ENCODE measurements around the gene CACNA1S.
A peak's percentile ranks its signal among the peaks of the same experiment; 100 is the strongest.

The CACNA1S gene

DNA sequence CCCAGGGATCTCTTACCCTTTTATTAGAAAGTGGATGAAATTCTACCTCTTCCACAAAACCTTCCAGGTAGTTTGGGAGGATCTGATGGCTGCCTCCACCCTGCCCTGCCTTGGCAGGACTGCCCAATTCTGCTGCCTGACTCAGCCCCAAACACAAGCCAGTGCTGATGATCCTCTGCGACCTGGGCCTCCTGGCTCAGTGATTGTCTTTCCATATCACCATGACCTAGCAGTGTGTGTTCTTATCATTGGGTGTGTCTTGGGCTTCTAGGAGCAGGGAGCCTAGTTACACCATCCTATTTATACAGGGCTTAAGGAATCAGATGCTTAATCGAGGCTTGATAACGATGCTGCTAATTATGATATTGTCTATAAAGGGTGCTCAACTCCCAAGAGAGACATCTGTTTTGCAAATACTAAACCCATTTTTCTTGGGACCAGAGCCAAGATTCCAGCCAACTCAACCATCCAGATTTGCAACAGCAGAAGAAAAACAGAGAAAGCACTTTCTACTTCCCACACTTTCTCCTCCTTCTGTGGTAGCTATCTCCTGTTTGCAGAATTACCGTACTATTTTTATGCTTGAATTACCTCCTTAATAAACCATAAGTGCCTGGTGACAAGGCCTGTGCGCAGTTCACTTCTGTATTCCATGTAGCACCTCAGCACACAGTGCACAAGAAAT, 52.2 kb downstream of the CACNA1S start:
- no peak for DNase-seq

DNA sequence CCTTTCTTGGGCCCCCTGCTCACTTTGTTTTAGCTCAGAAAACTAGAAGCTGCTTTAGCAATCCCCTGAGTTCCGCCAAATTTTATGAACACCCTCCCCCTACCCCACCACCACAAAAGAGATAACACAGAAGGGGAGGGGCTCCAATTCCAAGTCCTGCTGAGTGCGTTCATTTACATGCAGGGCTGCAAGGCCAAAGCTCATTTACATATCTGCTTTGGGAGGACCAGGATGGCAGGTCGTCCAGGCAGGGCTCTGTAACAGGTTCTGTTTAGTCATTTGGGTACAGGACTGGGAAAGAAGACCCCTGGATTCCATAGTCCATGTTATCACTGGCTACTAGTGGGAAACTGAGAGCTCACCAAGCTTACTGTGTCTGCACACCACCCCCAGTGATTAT, 52.8 kb downstream of the CACNA1S start:
- no peak for DNase-seq

DNA sequence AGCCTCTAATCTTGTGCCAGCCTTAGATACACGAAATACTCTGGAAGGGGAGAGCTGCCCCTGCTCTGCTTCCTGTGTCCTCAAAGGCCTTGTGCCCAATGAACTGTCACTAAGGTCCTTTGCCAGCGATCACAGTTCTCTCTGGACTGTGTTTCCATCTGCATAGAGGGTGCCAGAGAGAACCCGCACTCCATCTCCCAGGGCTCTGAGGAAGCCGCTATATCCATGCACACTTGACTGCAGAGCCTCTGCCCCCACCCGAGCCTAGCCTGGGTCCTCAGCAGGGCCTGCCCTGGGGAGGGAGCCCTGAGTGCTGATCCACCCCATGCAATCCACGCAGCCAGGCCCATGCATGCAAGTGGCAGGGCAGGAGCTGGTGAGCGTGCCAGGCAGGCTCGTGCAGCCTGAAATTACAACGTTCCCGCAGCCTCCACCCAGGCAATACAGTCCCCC, 58.1 kb downstream of the CACNA1S start:
- DNase-seq: no peak

DNA sequence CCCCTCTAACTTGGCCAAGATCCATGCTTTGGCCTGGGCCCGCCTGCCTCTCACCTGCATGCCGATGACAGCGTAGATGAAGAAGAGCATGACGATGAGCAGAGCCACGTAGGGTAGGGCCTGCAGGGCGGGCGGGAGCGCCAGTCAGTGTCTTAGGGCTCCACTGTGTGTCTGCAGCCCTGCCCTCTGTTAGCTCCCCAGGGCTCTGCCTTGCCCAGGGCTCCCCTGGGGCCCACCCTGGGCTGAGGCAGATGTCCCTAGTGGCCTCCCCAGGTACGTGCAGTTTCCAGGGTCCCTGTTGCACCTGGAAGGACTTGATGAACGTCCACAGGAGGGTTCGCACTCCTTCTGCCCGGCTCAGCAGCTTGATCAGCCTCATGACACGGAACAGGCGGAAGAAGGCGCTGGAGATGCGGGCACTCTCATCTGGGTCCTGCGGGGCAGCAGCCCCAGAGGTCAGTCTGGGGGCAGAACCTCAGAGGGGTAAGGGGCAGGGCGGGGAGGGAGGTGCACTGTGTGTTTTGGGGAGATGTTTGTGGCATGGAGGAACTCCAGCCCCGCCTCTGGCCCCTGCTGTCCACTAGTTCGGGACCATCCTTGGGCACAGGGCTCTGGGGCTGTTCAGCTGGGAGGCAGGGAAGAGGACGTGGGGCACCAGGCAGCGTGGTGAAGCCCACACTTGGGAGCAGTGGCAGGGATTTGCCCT, 58.9 kb downstream of the CACNA1S start:
- no peak for DNase-seq

DNA sequence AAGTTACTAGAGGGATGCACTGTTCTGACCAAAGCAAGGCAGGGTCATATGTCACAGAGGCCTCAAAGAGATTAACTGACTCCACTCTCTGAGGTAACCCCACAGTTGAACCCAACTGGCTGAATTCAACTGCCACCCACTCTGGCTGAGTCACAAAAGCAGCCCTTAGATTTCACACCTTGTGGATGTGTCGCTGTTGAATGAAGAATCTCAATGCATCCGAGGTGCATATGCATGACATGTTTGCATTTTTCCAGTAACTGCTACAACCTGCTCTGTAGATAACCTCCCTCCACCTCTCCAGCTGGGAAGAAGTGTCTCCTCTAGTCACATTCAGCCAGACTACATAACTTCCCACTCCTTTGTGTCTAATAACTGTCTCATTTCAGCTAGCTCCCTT, 60.8 kb downstream of the CACNA1S start:
- DNase-seq: no peak

DNA sequence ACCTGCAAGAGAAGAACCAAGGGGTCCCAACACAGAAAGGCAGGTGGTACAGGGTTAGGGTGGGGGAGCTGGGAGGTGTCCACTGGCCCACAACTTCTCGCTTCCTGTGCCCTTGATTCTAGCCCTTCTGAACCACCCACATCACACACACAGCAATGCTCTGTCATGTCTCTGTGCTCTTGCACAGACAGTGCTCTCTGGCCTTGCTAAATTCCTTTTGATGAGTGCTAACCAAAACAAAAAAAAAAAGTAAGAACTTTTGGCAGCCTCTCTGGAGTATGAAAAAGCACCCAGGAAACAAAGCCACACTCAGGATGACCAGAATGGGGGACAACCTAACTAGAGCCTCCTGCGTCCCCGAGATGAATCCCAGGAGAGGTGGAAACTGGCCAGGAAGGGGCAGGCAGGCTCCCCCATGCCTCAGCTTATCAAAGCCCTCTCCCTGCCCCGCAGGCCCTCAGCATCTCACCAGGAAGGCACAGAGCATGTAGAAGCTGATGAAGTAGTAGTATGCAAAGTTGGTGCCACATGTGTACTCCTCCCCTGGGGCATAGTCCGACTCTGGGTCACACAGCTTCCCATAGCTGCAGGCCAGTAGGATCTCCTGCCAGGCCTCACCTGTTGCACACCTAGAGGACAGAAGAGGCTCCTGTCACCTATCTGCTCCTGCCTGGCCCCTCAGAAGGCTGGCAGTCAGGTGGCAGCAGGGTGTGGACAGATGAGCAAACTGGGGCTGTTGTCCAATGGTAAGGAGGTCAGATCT, 61.5 kb downstream of the CACNA1S start:
- DNase-seq: no peak

DNA sequence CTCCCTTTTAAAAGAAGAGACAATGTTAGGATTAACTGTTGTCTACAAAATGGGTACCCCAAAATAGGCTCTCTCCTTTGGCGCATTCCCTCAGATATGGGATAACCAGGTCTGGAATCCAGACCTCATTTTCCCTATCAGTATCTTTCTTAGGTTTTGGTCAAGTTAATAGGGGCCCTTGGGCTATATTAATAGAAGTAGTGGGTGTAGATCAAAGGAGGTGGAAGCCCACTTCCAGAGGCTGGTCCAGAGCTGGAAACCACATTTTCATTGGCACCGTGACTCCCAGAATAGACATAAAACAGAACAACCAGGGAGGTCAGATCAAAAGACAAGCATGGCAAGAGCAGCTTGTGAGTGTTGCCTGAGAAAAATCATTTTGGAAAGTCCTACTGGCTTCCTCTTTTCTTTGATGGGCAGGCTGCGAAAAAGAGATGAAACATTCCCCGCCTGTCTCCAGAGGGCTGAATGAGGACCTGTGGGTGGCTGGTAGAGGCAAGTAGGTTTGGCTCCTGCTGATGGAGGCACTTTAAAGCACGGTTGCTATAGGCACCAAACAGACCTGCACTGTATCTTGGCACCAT, 62.9 kb downstream of the CACNA1S start:
- no peak for DNase-seq

DNA sequence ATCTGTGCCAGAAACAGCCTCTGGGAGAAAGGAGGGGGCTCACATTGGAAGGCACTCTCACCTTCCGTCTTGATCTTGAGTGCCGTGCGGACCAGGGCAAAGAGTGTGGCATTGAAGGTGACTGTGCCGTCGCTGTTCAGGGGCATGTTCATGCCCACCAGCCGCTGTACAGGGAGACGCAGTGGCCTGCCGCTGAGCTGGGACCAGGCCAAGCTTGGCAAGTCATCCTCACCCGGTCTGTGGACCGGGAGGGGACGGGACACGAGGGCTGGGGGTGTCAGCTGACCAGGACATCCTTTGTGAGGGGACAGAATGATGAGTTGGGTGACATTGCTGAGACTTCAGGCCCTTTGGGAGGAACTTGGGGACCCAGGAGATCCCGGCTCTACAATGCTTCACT, 63.7 kb downstream of the CACNA1S start:
- DNase-seq: no peak

DNA sequence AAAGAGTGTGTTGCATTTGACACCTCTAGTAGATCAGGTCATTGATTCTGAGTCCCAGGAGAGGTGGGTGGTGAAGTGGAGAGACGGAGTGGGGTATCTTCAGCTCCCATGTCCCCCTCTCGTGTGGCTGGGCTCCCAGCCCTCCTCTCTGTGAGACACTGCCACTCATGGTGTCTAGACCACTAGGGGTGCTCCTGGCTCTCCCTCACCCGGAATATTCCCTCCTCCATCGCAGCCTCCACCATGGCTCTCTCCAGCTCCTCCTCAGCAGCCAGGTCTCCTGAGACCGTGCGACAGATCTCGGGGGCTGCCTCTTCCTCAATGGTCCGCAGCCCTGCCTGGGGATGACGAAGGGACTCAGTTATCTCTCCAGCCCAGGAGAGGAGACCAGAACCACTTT, 68.1 kb downstream of the CACNA1S start:
- no peak for DNase-seq

DNA sequence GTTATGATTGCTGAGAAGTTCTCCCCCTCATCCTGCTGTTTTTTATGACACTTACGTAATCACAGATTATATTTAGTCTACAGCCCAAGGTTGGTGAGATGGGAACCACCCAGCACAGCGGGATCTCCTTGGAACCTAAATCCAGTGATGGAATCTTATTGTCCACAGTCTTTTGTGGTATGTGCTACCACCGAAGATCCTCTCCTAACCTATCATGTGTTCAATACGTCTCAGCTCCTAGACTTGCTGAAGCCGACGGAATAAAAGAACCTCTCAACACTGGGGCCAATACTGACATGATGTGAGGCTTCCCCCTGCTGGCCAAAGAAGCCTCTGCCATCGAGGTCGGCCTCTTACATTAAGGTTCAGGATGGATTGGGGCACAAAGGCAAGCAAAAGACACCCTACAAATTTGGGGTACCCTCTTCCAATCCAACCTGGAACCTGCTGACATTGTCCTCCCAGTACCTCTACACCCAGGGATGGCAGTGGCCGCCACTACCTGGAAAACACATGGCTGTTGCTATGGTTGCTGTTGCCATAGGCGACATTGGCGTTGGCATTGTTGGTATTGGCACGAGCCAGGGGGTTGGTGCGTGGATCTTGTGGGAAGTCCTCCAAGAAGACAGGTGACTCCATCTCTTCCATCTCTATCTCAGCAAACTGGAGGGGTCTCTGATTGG, 69.3 kb downstream of the CACNA1S start:
- peak; percentile 39 for DNase-seq

DNA sequence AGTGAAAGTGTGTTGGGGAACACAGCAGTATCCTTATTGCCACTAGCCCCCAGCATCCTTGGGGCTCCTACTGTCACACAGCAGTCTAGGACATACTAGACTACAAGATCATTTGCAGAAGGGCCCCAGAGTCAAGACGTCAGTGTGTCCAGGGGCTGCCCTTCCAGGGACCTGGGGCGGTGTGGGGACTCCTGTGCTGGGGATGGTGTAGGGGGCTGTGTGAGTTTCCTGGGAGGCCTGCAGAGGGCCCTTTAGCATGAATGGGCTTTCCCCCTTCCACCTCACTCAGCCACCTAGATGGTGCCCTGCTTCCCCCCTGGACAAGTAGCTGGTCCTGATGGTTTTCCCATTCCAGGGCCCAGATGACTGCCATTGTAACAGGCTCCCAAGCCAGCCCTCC, 71.2 kb downstream of the CACNA1S start:
- no peak for DNase-seq

DNA sequence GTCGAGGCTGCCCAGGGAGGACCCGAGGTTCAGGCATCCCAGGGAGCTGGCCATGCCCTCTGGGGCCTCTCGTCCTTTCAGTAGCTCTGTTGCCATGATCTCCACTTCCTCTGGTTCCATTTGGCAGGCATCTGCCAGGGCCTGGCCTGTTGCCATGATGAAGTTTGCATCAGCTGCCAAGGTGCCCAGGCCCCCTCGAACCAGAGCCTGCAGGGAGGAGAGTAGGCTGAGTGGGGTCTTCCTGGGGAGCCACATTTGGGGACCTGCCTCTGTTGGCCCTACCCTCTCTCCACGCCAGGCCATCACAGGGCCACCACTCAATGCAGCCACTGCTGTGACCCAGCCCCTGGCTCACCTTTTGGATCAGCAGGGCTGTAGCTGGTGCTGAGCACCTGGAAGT, 72.3 kb downstream of the CACNA1S start:
- DNase-seq: no peak

DNA sequence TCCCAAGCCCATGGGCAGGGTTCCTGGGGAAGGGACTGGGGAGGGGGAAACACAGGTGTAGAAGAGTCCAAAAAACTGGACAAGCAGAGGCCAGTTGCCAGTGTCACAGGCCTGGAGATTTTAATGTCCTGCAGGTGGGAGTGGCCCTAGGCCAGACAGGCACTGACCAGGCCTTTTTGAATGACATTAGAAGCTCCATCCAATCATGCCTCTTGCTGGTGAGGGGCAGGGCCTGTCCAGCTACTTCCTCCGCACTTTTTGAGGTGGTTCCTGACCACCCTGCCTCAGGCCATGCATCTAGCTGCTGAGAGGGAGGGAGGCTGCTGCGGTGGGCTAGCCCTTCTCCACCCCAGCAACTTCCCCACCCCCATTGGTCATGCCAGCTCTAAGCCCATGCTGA, 72.8 kb downstream of the CACNA1S start:
- DNase-seq: no peak

DNA sequence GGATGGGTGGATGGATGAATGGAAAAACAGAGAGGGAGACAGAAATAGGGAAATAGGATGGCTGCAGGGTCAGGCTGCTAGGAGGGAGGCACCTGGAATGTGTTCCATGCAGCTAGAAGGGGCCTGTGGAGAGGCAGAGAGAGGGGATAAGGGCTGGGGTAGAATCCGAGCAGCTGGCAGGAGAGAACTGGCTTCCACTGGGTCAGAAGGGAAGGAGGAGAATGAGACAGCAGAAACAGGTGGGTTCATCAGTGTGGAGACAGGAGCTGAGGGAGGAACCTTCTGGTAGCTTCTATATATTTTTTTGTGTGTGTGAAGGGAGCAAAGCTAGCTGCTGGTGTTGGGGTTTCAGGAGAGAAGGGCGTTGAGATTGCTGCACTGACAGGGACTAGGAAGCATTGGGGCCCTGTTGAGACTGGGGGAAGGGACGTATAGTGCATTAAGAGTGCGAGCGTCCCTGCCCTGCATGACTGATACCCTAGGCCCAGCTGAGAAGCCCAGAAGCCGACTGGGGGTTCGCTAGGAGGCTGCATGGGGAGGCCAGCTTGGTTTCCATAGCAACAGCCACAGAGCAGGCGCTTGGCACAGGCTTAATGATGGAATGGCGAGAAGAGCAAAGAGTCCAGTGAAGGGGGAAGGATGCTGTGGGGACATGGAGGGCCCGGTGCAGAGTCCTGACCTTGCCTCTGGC, 73.9 kb downstream of the CACNA1S start:
- no peak for DNase-seq

DNA sequence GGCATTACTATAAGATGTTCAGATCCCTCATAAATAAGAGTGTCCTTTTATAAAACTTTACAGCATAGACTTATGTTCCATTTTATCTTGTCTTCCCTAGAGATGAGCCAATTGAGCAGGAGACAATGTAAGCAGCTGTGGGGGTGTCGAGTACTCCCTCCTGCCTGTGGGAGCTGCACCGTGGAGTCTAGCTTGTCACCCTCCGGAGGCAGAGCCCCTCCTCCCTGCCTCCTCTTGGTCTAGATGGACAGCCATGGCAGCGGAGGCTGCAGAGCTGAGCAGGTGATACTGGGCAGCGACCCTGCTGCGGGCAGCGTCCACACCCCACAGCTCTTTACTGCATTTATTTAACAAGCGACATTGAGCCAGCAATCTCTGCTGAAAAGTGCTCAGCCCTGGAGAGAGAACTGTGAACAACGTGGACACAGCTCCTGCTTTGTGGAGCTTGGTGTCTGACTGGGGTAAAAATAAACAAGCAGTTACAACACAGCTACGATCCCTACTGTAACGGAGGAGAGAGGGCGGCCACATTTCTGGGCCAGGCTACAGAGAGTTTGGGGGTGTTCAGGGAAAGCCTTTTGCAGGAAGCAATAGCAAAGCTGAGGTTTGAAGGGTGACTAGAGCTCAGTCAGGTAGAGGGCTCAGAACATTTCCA, 75.9 kb downstream of the CACNA1S start:
- DNase-seq: no peak

DNA sequence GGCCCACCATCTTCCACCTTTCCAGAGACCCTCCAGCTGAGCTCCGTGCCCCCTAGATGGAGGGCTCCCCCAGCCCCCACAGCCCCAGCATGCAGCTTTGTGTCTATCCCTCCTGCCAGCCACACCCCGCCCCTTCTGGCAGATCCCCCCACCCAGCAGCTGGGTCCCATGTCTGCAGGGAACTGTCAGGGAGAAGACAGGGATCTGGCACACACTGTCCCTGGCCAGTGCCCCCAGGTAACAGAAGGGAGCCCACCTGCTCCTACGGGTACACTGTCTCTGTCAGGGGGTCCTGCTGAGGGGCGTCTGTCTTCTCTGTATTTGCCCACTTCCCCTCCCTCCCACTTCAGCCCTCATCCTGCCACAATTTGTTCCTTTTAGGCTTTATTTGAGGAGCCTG, 77.6 kb downstream of the CACNA1S start:
- no peak for DNase-seq

DNA sequence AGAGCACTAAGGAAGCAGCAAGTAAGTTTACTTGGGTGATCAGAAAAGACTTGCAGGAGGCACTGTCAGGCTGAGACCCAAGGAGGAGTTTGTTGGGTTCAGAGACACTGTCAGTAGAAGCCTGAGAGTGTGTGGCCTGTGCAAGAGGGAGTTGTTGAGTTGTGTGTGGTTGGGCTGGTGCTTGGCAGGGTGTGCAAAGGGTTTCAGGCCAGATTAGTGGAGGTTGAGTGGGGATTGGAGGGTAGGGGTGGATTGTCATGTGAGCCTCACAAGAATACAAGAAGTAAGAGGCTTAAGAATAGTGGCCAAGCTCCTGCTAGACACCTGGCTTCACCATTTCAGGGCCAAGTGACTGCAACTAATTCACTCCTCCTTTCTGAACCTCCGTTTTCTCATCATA, 79.8 kb downstream of the CACNA1S start:
- DNase-seq: no peak

DNA sequence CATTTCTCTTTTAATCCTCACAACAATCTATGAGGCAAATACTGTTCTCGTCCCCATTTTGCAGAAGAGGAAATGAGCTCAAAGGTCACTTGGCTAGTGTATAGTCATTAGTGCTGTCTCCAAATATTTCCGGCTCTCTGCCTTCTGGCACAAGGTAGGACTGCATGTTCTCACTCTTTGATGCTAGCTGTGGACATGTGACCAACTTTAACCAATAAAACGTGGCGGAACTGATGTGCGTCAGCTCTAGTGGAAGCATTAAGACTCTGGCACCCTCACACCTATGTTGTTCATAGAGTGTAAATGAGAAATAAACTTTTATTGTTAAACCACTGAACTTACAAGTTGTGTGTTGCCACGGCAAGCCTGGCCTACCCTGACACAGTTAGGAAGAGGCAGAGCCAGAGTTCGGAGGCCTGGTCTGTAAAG, 83.8 kb downstream of the CACNA1S start:
- no peak for DNase-seq

DNA sequence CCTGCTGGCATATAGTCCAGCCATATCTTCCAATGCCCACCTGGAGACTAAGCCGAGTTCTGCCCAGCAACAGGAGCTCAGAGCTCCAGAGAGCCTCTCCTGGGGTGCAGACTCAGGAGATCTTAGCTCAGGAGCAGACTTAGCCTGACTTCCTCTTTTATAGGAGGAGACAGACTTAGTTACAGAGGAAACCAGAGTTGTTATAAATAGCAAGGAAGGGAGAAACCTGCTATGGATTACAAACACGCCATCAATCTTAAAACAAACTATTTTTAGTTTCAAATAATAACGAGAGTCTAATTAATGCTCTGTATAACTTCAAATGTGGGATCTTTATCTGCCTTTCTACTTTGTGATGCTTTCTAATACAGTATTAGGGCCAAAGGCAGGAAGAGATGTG, 85.4 kb downstream of the CACNA1S start:
- no peak for DNase-seq

DNA sequence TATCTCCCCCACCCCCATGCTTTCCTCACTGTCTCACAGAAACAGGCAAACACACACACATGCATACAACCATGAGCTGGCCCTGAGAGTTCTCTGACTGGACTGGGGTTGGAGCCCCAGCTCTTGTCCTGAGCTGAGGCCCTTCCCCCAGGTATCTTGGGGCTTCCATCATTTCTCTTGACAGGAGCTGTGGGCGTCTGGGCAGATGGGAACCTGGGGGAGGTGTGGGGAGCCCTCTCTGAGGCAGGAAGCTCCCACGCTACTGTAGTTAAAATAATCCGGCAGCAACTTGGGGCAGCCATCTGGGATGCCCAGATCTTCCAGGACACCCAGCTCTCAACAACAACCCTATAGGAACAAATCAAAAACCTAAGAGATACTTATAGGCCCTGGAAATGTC, 86.0 kb downstream of the CACNA1S start:
- DNase-seq: no peak

DNA sequence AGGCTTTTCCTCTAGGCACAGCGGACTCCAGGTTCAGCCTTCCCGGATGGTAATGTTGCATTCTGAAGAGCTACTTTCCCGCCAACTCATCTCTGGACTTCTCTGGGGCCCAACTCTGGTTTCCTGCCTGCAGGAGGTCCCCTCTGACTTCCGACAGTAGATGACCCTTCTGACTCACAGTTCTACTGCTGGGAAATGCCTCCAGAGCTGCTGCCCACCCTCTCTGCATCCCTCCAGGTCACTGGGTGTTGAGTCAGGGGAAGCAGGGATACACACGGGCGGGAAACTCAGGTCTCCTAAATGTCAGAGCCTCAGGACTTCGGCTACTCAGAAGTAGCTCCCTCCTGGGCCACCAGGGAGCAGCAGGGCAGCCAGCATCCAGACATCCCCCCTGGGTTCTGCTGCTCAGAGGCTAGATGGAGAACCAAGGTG, 86.6 kb downstream of the CACNA1S start:
- DNase-seq: no peak

DNA sequence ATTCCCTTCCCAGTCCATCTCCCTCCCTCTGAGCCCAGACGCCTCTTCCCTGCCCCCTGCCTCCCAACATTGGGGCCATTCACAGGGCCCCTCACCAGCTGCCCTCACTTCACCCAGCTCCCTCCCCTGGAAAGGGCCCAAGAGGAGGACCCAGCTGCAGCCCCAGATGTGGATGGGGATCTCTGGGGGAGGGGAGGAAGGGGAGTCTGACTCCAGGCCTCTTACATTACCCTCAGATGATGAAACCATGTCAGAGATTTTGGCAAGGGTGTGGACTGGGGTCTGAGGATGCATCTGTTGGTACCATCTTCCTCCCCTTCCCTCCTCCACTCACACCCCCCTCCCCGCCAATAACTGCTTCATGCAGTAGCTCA, 87.6 kb downstream of the CACNA1S start:
- DNase-seq: no peak

All from NCI-H1417 treated with DMSO at 0.1 percent for 48 hours (cell line).